WTC11 (cell line): Measurements from ENCODE around the gene GRXCR2.

Experiments
- RORB ChIP-seq: fragments of 250-450 bp; sonication (Bioruptor Pico); IDR thresholded peaks from 2 replicates; pipeline ENCODE4 v1.9.0; 2021; ENCODE audit warnings: mild to moderate bottlenecking
- SP1 ChIP-seq: sonication (generic); formaldehyde crosslinking; conservative IDR thresholded peaks from 2 replicates; pipeline ENCODE4 v1.8.1; 2022; ENCODE audit warnings: missing genetic modification reagents
- TEAD4 ChIP-seq: sonication (generic); formaldehyde crosslinking; IDR thresholded peaks from 2 replicates; pipeline ENCODE4 v1.8.0; 2022; ENCODE audit warnings: mild to moderate bottlenecking, missing genetic modification reagents
- TF ChIP-seq, protein P1 (sequence below): fragments of 200-600 bp; IDR thresholded peaks from 2 replicates; pipeline ENCODE4 v1.8.0; 2022; ENCODE audit warnings: antibody characterized with exemption
- TF ChIP-seq, protein P2 (sequence below): sonication (generic); formaldehyde crosslinking; IDR thresholded peaks from 2 replicates; pipeline ENCODE4 v1.8.1; 2023; ENCODE audit warnings: mild to moderate bottlenecking, missing genetic modification reagents, moderate library complexity
- TF ChIP-seq, protein P3 (sequence below): sonication (generic); formaldehyde crosslinking; IDR thresholded peaks from 2 replicates; pipeline ENCODE4 v1.8.0; 2023; ENCODE audit warnings: missing genetic modification reagents, mild to moderate bottlenecking, borderline replicate concordance

GRCh38 chr5:145859897-145860296 lies 12.9 kb downstream of the GRXCR2 start:
- TF ChIP-seq, protein P1, sequence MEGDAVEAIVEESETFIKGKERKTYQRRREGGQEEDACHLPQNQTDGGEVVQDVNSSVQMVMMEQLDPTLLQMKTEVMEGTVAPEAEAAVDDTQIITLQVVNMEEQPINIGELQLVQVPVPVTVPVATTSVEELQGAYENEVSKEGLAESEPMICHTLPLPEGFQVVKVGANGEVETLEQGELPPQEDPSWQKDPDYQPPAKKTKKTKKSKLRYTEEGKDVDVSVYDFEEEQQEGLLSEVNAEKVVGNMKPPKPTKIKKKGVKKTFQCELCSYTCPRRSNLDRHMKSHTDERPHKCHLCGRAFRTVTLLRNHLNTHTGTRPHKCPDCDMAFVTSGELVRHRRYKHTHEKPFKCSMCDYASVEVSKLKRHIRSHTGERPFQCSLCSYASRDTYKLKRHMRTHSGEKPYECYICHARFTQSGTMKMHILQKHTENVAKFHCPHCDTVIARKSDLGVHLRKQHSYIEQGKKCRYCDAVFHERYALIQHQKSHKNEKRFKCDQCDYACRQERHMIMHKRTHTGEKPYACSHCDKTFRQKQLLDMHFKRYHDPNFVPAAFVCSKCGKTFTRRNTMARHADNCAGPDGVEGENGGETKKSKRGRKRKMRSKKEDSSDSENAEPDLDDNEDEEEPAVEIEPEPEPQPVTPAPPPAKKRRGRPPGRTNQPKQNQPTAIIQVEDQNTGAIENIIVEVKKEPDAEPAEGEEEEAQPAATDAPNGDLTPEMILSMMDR, result no peak
- TF ChIP-seq SP1 (no peak), RORB (no peak), TEAD4 (CRISPR knock-in tag) (no peak)
- TF ChIP-seq, protein P2, sequence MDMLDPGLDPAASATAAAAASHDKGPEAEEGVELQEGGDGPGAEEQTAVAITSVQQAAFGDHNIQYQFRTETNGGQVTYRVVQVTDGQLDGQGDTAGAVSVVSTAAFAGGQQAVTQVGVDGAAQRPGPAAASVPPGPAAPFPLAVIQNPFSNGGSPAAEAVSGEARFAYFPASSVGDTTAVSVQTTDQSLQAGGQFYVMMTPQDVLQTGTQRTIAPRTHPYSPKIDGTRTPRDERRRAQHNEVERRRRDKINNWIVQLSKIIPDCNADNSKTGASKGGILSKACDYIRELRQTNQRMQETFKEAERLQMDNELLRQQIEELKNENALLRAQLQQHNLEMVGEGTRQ, result no peak
- TF ChIP-seq, protein P3, sequence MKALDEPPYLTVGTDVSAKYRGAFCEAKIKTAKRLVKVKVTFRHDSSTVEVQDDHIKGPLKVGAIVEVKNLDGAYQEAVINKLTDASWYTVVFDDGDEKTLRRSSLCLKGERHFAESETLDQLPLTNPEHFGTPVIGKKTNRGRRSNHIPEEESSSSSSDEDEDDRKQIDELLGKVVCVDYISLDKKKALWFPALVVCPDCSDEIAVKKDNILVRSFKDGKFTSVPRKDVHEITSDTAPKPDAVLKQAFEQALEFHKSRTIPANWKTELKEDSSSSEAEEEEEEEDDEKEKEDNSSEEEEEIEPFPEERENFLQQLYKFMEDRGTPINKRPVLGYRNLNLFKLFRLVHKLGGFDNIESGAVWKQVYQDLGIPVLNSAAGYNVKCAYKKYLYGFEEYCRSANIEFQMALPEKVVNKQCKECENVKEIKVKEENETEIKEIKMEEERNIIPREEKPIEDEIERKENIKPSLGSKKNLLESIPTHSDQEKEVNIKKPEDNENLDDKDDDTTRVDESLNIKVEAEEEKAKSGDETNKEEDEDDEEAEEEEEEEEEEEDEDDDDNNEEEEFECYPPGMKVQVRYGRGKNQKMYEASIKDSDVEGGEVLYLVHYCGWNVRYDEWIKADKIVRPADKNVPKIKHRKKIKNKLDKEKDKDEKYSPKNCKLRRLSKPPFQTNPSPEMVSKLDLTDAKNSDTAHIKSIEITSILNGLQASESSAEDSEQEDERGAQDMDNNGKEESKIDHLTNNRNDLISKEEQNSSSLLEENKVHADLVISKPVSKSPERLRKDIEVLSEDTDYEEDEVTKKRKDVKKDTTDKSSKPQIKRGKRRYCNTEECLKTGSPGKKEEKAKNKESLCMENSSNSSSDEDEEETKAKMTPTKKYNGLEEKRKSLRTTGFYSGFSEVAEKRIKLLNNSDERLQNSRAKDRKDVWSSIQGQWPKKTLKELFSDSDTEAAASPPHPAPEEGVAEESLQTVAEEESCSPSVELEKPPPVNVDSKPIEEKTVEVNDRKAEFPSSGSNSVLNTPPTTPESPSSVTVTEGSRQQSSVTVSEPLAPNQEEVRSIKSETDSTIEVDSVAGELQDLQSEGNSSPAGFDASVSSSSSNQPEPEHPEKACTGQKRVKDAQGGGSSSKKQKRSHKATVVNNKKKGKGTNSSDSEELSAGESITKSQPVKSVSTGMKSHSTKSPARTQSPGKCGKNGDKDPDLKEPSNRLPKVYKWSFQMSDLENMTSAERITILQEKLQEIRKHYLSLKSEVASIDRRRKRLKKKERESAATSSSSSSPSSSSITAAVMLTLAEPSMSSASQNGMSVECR, result no peak
